ENCODE measurements around the gene PEX12. TPM values are rescaled to one million over a fixed set of nuclear protein-coding genes. Genes with fewer than 3 reads are reported as not detected.

PEX12 gene
- total RNA-seq, 1 experiment from 2014 or later, result 5.4 TPM

- DNase-seq, result no peak
- H3K4me1 ChIP-seq (ENCODE audit: low read length), result peaks cover 7% of the 10 kb centered on the region
- H3K79me2 ChIP-seq (ENCODE audit: low read length), result no peaks in the 10 kb centered on the region
- H3K9me3 ChIP-seq (ENCODE audit: low read length), result no peaks in the 10 kb centered on the region
- H3K9me2 ChIP-seq (replicated peaks; ENCODE audit: insufficient read depth, low read length), result no peaks in the 10 kb centered on the region
- no peaks in the 10 kb centered on the region for H3K36me3 ChIP-seq (ENCODE audit: insufficient read depth, low read length)
- H4K20me1 ChIP-seq (ENCODE audit: insufficient read depth, low read depth, low read length), result no peaks in the 10 kb centered on the region
- no peak overlapping the region for H3K27ac ChIP-seq (ENCODE audit: low read length)
- no peak overlapping the region for H2AFZ ChIP-seq (ENCODE audit: low read length)
- no peak overlapping the region for H3K9ac ChIP-seq (ENCODE audit: low read length)
- H3K4me3 ChIP-seq (ENCODE audit: low read length), result no peak overlapping the region
- no peaks in the 10 kb centered on the region for H3K27me3 ChIP-seq (ENCODE audit: low read length)
- H3K4me2 ChIP-seq (ENCODE audit: low read depth, low read length, poor library complexity, severe bottlenecking), result no peak overlapping the region
Measured at GRCh38 chr17:35554668-35555067, 23.7 kb downstream of the PEX12 start.

GRCh38 chr17:35553310-35553709 is 25.1 kb downstream of the PEX12 start:
- peaks cover 7% of the 10 kb centered on the region for H3K4me1 ChIP-seq (ENCODE audit: low read length)
- H3K9me2 ChIP-seq (replicated peaks; ENCODE audit: insufficient read depth, low read length), result no peaks in the 10 kb centered on the region
- no peak overlapping the region for H3K4me3 ChIP-seq (ENCODE audit: low read length)
- H3K79me2 ChIP-seq (ENCODE audit: low read length), result no peaks in the 10 kb centered on the region
- no peak overlapping the region for H3K27ac ChIP-seq (ENCODE audit: low read length)
- H3K36me3 ChIP-seq (ENCODE audit: insufficient read depth, low read length), result no peaks in the 10 kb centered on the region
- H3K4me2 ChIP-seq (ENCODE audit: low read depth, low read length, poor library complexity, severe bottlenecking), result no peak overlapping the region
- H3K27me3 ChIP-seq (ENCODE audit: low read length), result no peaks in the 10 kb centered on the region
- DNase-seq, result no peak
- H3K9ac ChIP-seq (ENCODE audit: low read length), result no peak overlapping the region
- no peaks in the 10 kb centered on the region for H3K9me3 ChIP-seq (ENCODE audit: low read length)
- H2AFZ ChIP-seq (ENCODE audit: low read length), result no peak overlapping the region
- H4K20me1 ChIP-seq (ENCODE audit: insufficient read depth, low read depth, low read length), result no peaks in the 10 kb centered on the region

DNA sequence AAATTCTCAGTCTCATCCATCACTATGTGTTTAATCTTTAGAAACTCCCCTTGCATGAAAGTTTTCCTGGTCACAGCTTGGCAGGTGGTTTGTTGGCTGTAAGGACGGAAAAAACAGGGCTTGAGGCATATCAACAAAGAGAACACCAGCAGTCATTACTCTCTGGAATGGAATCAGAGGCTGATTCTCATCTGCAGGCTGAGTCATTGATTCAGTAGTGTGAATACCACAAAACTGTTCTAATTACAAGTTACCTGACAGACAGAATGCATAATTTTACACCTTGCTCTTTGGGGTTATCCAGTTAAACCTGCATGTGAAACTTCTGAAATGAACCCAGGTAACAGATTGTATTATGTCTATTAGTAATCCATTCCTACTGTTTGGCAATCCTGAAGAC is 29.4 kb downstream of the PEX12 start:
- H3K27ac ChIP-seq (ENCODE audit: low read length), result no peak overlapping the region

GRCh38 chr17:35548208-35548810 is 30.1 kb downstream of the PEX12 start:
- no peak overlapping the region for H3K9ac ChIP-seq (ENCODE audit: low read length)
- H3K36me3 ChIP-seq (ENCODE audit: insufficient read depth, low read length), result no peaks in the 10 kb centered on the region
- H2AFZ ChIP-seq (ENCODE audit: low read length), result no peak overlapping the region
- no peaks in the 10 kb centered on the region for H4K20me1 ChIP-seq (ENCODE audit: insufficient read depth, low read depth, low read length)
- no peaks in the 10 kb centered on the region for H3K27me3 ChIP-seq (ENCODE audit: low read length)
- H3K4me2 ChIP-seq (ENCODE audit: low read depth, low read length, poor library complexity, severe bottlenecking), result no peak overlapping the region
- peaks cover 7% of the 10 kb centered on the region for H3K4me1 ChIP-seq (ENCODE audit: low read length)
- H3K9me3 ChIP-seq (ENCODE audit: low read length), result no peaks in the 10 kb centered on the region
- no peaks in the 10 kb centered on the region for H3K9me2 ChIP-seq (replicated peaks; ENCODE audit: insufficient read depth, low read length)
- no peak for DNase-seq
- H3K4me3 ChIP-seq (ENCODE audit: low read length), result no peak overlapping the region
- H3K79me2 ChIP-seq (ENCODE audit: low read length), result no peaks in the 10 kb centered on the region
- no peak overlapping the region for H3K27ac ChIP-seq (ENCODE audit: low read length)

More for the DNA sequence above, 29.4 kb downstream of the PEX12 start:
- Histone ChIP-seq H3K4me1 (ENCODE audit: low read length) (peaks cover 7% of the 10 kb centered on the region), H3K4me3 (ENCODE audit: low read length) (no peak overlapping the region), H3K4me2 (ENCODE audit: low read depth, low read length, poor library complexity, severe bottlenecking) (no peak overlapping the region), H3K36me3 (ENCODE audit: insufficient read depth, low read length) (no peaks in the 10 kb centered on the region), H3K79me2 (ENCODE audit: low read length) (no peaks in the 10 kb centered on the region), H2AFZ (ENCODE audit: low read length) (no peak overlapping the region), H3K9me2 (replicated peaks; ENCODE audit: insufficient read depth, low read length) (no peaks in the 10 kb centered on the region), H3K9me3 (ENCODE audit: low read length) (no peaks in the 10 kb centered on the region), H3K27me3 (ENCODE audit: low read length) (no peaks in the 10 kb centered on the region), H4K20me1 (ENCODE audit: insufficient read depth, low read depth, low read length) (no peaks in the 10 kb centered on the region), H3K9ac (ENCODE audit: low read length) (no peak overlapping the region)
- no peak for DNase-seq

DNA sequence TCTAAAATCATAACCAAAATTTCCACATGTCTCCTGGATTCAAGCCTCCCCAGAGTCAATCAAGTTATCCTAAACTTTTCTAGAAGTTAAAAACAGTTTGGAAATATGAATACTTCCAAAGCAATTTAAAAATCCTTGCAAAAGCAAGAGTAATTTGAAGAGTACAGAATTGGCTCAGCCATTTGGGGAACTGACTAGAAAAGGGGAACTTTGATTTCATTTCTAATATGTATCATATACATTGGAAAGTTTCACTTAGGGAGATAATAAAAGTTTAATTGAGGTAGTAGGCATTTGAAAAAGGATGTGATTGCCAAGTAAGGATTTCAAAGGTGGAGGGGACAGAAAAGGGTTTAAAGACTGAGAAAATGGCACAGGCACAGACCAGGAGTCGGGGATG is 31.9 kb downstream of the PEX12 start:
- peaks cover 7% of the 10 kb centered on the region for H3K4me1 ChIP-seq (ENCODE audit: low read length)
- H3K9me3 ChIP-seq (ENCODE audit: low read length), result no peaks in the 10 kb centered on the region
- no peak for DNase-seq
- no peaks in the 10 kb centered on the region for H3K36me3 ChIP-seq (ENCODE audit: insufficient read depth, low read length)
- no peak overlapping the region for H3K9ac ChIP-seq (ENCODE audit: low read length)
- H3K79me2 ChIP-seq (ENCODE audit: low read length), result no peaks in the 10 kb centered on the region
- no peaks in the 10 kb centered on the region for H3K9me2 ChIP-seq (replicated peaks; ENCODE audit: insufficient read depth, low read length)
- no peak overlapping the region for H3K27ac ChIP-seq (ENCODE audit: low read length)
- H3K27me3 ChIP-seq (ENCODE audit: low read length), result no peaks in the 10 kb centered on the region
- H4K20me1 ChIP-seq (ENCODE audit: insufficient read depth, low read depth, low read length), result no peaks in the 10 kb centered on the region
- no peak overlapping the region for H3K4me3 ChIP-seq (ENCODE audit: low read length)
- no peak overlapping the region for H3K4me2 ChIP-seq (ENCODE audit: low read depth, low read length, poor library complexity, severe bottlenecking)
- no peak overlapping the region for H2AFZ ChIP-seq (ENCODE audit: low read length)

DNA sequence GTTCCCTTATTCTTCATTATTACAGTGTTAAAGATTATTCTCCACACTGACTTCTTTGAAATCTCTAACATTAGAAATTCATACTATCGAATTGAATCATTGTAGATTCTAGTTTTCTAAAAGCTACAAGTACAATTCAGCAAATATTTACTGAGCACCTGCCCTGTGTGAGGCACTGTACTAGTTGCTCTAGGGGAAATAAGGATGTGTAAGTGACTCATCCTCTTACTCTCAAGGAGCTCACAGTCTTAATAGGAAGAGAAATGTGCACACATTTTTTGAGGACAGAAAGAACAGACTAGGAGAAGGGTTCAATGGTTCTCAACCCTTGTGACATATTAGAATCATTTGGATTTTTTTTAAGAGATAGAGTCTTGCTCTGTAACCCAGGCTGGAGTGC is 33.2 kb downstream of the PEX12 start:
- H4K20me1 ChIP-seq (ENCODE audit: insufficient read depth, low read depth, low read length), result no peaks in the 10 kb centered on the region
- no peak overlapping the region for H2AFZ ChIP-seq (ENCODE audit: low read length)
- H3K27ac ChIP-seq (ENCODE audit: low read length), result no peak overlapping the region
- H3K79me2 ChIP-seq (ENCODE audit: low read length), result no peaks in the 10 kb centered on the region
- no peaks in the 10 kb centered on the region for H3K9me2 ChIP-seq (replicated peaks; ENCODE audit: insufficient read depth, low read length)
- no peaks in the 10 kb centered on the region for H3K27me3 ChIP-seq (ENCODE audit: low read length)
- no peak overlapping the region for H3K4me3 ChIP-seq (ENCODE audit: low read length)
- no peaks in the 10 kb centered on the region for H3K36me3 ChIP-seq (ENCODE audit: insufficient read depth, low read length)
- H3K4me2 ChIP-seq (ENCODE audit: low read depth, low read length, poor library complexity, severe bottlenecking), result no peak overlapping the region
- peaks cover 6% of the 10 kb centered on the region for H3K4me1 ChIP-seq (ENCODE audit: low read length)
- no peak for DNase-seq
- no peaks in the 10 kb centered on the region for H3K9me3 ChIP-seq (ENCODE audit: low read length)
- no peak overlapping the region for H3K9ac ChIP-seq (ENCODE audit: low read length)

DNA sequence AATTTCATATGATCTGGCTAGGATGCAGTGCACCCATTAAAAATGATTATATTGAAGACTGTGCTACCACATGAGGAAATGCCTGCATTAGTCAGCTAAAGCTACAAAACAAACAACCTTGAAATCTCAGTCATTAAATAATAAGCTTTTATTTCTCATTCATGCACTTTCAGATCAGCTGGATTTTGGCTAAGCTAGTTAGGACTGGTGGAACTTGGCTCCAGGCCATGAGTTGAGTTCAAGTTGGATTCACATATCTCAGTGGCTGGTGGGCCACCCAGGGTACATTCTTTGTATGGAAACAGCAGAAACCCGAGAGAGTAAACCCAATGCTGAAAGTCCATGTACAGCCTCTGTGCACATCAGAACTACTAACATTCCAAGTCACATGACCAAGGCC is 34.5 kb downstream of the PEX12 start:
- H3K4me2 ChIP-seq (ENCODE audit: low read depth, low read length, poor library complexity, severe bottlenecking), result no peak overlapping the region
- H3K4me1 ChIP-seq (ENCODE audit: low read length), result peaks cover 9% of the 10 kb centered on the region
- H3K9me3 ChIP-seq (ENCODE audit: low read length), result no peaks in the 10 kb centered on the region
- no peaks in the 10 kb centered on the region for H3K79me2 ChIP-seq (ENCODE audit: low read length)
- no peak for DNase-seq
- no peaks in the 10 kb centered on the region for H3K9me2 ChIP-seq (replicated peaks; ENCODE audit: insufficient read depth, low read length)
- H3K27me3 ChIP-seq (ENCODE audit: low read length), result no peaks in the 10 kb centered on the region
- no peak overlapping the region for H3K27ac ChIP-seq (ENCODE audit: low read length)
- no peak overlapping the region for H3K4me3 ChIP-seq (ENCODE audit: low read length)
- no peak overlapping the region for H3K9ac ChIP-seq (ENCODE audit: low read length)
- H3K36me3 ChIP-seq (ENCODE audit: insufficient read depth, low read length), result no peaks in the 10 kb centered on the region
- no peak overlapping the region for H2AFZ ChIP-seq (ENCODE audit: low read length)
- H4K20me1 ChIP-seq (ENCODE audit: insufficient read depth, low read depth, low read length), result no peaks in the 10 kb centered on the region

GRCh38 chr17:35542990-35543389 is 35.4 kb downstream of the PEX12 start:
- no peak overlapping the region for H3K4me2 ChIP-seq (ENCODE audit: low read depth, low read length, poor library complexity, severe bottlenecking)
- H3K27ac ChIP-seq (ENCODE audit: low read length), result no peak overlapping the region
- H3K9me3 ChIP-seq (ENCODE audit: low read length), result no peaks in the 10 kb centered on the region
- no peaks in the 10 kb centered on the region for H3K9me2 ChIP-seq (replicated peaks; ENCODE audit: insufficient read depth, low read length)
- H3K79me2 ChIP-seq (ENCODE audit: low read length), result no peaks in the 10 kb centered on the region
- no peak for DNase-seq
- no peak overlapping the region for H2AFZ ChIP-seq (ENCODE audit: low read length)
- H3K4me3 ChIP-seq (ENCODE audit: low read length), result no peak overlapping the region
- no peaks in the 10 kb centered on the region for H3K27me3 ChIP-seq (ENCODE audit: low read length)
- H4K20me1 ChIP-seq (ENCODE audit: insufficient read depth, low read depth, low read length), result no peaks in the 10 kb centered on the region
- no peak overlapping the region for H3K9ac ChIP-seq (ENCODE audit: low read length)
- H3K4me1 ChIP-seq (ENCODE audit: low read length), result peaks cover 9% of the 10 kb centered on the region
- H3K36me3 ChIP-seq (ENCODE audit: insufficient read depth, low read length), result no peaks in the 10 kb centered on the region

- H3K9me3 ChIP-seq (ENCODE audit: low read length), result no peaks in the 10 kb centered on the region
- no peaks in the 10 kb centered on the region for H4K20me1 ChIP-seq (ENCODE audit: insufficient read depth, low read depth, low read length)
- H3K9ac ChIP-seq (ENCODE audit: low read length), result no peak overlapping the region
- H3K79me2 ChIP-seq (ENCODE audit: low read length), result no peaks in the 10 kb centered on the region
- no peaks in the 10 kb centered on the region for H3K9me2 ChIP-seq (replicated peaks; ENCODE audit: insufficient read depth, low read length)
- H3K4me1 ChIP-seq (ENCODE audit: low read length), result peaks cover 9% of the 10 kb centered on the region
- DNase-seq, result no peak
- H2AFZ ChIP-seq (ENCODE audit: low read length), result no peak overlapping the region
- no peak overlapping the region for H3K4me3 ChIP-seq (ENCODE audit: low read length)
- H3K27ac ChIP-seq (ENCODE audit: low read length), result no peak overlapping the region
- no peaks in the 10 kb centered on the region for H3K27me3 ChIP-seq (ENCODE audit: low read length)
- no peaks in the 10 kb centered on the region for H3K36me3 ChIP-seq (ENCODE audit: insufficient read depth, low read length)
- peak overlapping the region; percentile 41 for H3K4me2 ChIP-seq (ENCODE audit: low read depth, low read length, poor library complexity, severe bottlenecking)
Measured at GRCh38 chr17:35541434-35541833, 36.9 kb downstream of the PEX12 start.

All from Karpas-422 (cell line).